ENCODE data around the gene MAP3K5. TPM values are rescaled to one million over a fixed set of nuclear protein-coding genes. Genes with fewer than 3 reads are reported as not detected.
A peak's percentile ranks its signal among the peaks of the same experiment; 100 is the strongest.

Gene MAP3K5
- total and polyA plus RNA-seq, 2 donors (not counting 1 experiment from before 2014, with no cell fraction given), result 10.9 to 62.6 TPM

DNA sequence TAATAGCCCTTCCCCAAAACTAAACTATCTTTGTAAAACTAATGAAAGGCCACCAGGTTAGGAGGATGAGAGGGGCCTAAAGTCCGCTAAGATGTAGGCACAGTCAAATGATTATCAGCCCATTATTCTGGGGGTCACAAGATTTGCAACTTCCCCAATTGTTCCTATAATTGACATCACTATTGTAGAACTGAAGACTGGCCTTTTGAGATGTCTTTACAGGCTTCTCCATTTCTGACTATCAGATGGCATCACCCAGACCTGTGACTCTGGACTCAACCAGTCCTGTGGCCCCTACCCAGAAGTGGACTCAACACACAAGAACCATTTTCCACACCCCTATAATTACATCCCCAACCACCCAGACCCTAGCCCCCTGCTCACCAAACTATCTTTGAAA, 180.5 kb downstream of the MAP3K5 start:
- no peaks in the 10 kb centered on the region for H3K9me3 ChIP-seq (ENCODE audit: control insufficient read depth, insufficient read depth, low read depth, low read length)
- no peaks in the 10 kb centered on the region for H3K36me3 ChIP-seq (ENCODE audit: control insufficient read depth, insufficient read depth, low read length)
- no peak overlapping the region for H3K4me3 ChIP-seq (replicated peaks in 1 of 4; ENCODE audit: control extremely low read depth in 1 of 4, insufficient read depth in 1 of 4, low read depth in 3 of 4, low read length in 4 of 4)
- H2AFZ ChIP-seq (ENCODE audit: low read length), result no peak overlapping the region
- H3K27me3 ChIP-seq (ENCODE audit: control insufficient read depth, insufficient read depth, low read length), result no peaks in the 10 kb centered on the region
- H3K4me2 ChIP-seq (ENCODE audit: extremely low read depth, insufficient read depth, low read length), result no peak overlapping the region
- H3K4me1 ChIP-seq (ENCODE audit: control insufficient read depth, extremely low read depth, insufficient read depth, low read length), result peaks cover 21% of the 10 kb centered on the region
- no peaks in the 10 kb centered on the region for H3K79me2 ChIP-seq (ENCODE audit: control insufficient read depth, insufficient read depth, low read length)
- no peaks in the 10 kb centered on the region for H4K20me1 ChIP-seq (ENCODE audit: control insufficient read depth, extremely low read depth, insufficient read depth, low read length)
- no peak overlapping the region for H3K9ac ChIP-seq (ENCODE audit: insufficient read depth, low read length)
- H3K27ac ChIP-seq (ENCODE audit: insufficient read depth, low read length), result no peak overlapping the region
- no peak for TF ChIP-seq EZH2 (IDR thresholded peaks at IDR 0.05; ENCODE audit: low read length, missing control alignments)
- TF ChIP-seq, protein P1, sequence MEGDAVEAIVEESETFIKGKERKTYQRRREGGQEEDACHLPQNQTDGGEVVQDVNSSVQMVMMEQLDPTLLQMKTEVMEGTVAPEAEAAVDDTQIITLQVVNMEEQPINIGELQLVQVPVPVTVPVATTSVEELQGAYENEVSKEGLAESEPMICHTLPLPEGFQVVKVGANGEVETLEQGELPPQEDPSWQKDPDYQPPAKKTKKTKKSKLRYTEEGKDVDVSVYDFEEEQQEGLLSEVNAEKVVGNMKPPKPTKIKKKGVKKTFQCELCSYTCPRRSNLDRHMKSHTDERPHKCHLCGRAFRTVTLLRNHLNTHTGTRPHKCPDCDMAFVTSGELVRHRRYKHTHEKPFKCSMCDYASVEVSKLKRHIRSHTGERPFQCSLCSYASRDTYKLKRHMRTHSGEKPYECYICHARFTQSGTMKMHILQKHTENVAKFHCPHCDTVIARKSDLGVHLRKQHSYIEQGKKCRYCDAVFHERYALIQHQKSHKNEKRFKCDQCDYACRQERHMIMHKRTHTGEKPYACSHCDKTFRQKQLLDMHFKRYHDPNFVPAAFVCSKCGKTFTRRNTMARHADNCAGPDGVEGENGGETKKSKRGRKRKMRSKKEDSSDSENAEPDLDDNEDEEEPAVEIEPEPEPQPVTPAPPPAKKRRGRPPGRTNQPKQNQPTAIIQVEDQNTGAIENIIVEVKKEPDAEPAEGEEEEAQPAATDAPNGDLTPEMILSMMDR (conservative IDR thresholded peaks at IDR 0.05 in 1 of 2, IDR thresholded peaks at IDR 0.05 in 1 of 2; ENCODE audit: low read depth in 1 of 2, low read length in 2 of 2), result no peak
- DNase-seq (ENCODE audit: low read depth in 2 of 2), result no peak

DNA sequence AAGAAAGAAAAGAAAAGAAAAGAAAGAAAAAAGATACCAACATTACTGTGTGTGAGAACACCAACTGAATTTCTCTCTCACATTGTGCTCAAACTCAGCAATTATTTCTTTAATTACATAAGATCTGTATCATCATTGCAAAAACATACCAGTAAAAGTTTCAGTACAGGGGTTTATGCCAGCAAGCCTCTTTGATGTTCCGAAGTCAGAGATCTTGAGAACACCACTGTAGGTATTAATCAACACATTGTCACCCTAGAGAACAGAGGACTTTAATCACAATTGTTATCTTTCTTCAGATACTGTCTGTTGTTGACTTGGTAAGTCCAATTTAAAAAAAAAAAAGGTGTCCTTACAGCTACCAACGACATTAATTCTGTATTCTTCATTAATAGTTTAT, 181.1 kb downstream of the MAP3K5 start:
- TF ChIP-seq, protein P1 (conservative IDR thresholded peaks at IDR 0.05 in 1 of 2, IDR thresholded peaks at IDR 0.05 in 1 of 2; ENCODE audit: low read depth in 1 of 2, low read length in 2 of 2), result no peak
- no peak for TF ChIP-seq EZH2 (IDR thresholded peaks at IDR 0.05; ENCODE audit: low read length, missing control alignments)
- Histone ChIP-seq H4K20me1 (ENCODE audit: control insufficient read depth, extremely low read depth, insufficient read depth, low read length) (no peaks in the 10 kb centered on the region), H3K9me3 (ENCODE audit: control insufficient read depth, insufficient read depth, low read depth, low read length) (no peaks in the 10 kb centered on the region), H2AFZ (ENCODE audit: low read length) (no peak overlapping the region), H3K27me3 (ENCODE audit: control insufficient read depth, insufficient read depth, low read length) (no peaks in the 10 kb centered on the region), H3K9ac (ENCODE audit: insufficient read depth, low read length) (no peak overlapping the region), H3K4me3 (replicated peaks in 1 of 4; ENCODE audit: control extremely low read depth in 1 of 4, insufficient read depth in 1 of 4, low read depth in 3 of 4, low read length in 4 of 4) (no peak overlapping the region), H3K4me1 (ENCODE audit: control insufficient read depth, extremely low read depth, insufficient read depth, low read length) (peaks cover 21% of the 10 kb centered on the region), H3K27ac (ENCODE audit: insufficient read depth, low read length) (peak overlapping the region; percentile 55), H3K36me3 (ENCODE audit: control insufficient read depth, insufficient read depth, low read length) (no peaks in the 10 kb centered on the region), H3K4me2 (ENCODE audit: extremely low read depth, insufficient read depth, low read length) (no peak overlapping the region), H3K79me2 (ENCODE audit: control insufficient read depth, insufficient read depth, low read length) (no peaks in the 10 kb centered on the region)
- DNase-seq (ENCODE audit: low read depth in 2 of 2), result no peak

DNA sequence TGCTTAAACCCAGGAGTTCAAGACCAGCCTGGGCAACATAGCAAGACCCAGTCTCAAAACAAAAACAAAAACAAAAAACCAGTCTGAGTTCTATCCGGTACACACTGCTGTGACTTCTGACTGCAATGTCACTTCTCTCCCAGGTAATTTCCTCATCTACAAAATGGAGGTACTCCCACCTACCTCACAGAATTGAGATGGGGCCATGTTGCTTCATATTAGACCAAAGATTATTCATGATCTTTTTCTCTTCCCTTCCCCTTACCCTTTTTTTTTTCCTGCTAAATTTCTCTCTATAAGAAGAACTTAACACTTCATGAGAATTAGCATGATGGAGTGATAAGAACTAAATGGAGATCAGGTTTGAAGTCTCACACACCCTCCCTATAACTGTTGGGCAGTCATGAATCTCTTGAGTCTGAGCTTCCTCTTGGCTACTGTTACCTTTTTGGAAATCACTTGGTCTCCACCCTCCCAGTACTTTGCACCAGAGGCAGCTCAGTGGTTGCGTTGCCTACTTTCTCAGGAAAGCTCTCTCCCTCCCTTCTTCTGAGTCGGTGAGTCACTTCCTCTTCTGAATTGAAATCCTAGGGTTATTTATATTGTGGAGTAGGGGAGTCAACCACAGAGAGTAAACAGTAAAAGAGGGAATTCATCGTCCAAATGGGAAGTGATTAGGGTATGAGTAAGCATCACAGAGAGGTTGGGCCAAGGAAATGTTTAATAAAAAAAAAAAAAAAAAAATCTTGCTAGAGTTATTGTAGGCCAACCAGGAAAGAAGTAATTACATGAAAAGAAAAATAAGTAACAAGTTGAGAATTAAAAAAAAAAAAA, 182.2 kb downstream of the MAP3K5 start:
- Histone ChIP-seq H4K20me1 (ENCODE audit: control insufficient read depth, extremely low read depth, insufficient read depth, low read length) (no peaks in the 10 kb centered on the region), H3K4me1 (ENCODE audit: control insufficient read depth, extremely low read depth, insufficient read depth, low read length) (peaks cover 21% of the 10 kb centered on the region), H3K9me3 (ENCODE audit: control insufficient read depth, insufficient read depth, low read depth, low read length) (no peaks in the 10 kb centered on the region), H3K79me2 (ENCODE audit: control insufficient read depth, insufficient read depth, low read length) (no peaks in the 10 kb centered on the region), H3K4me2 (ENCODE audit: extremely low read depth, insufficient read depth, low read length) (peak overlapping the region; percentile 1), H2AFZ (ENCODE audit: low read length) (no peak overlapping the region), H3K9ac (ENCODE audit: insufficient read depth, low read length) (no peak overlapping the region), H3K27me3 (ENCODE audit: control insufficient read depth, insufficient read depth, low read length) (no peaks in the 10 kb centered on the region), H3K36me3 (ENCODE audit: control insufficient read depth, insufficient read depth, low read length) (no peaks in the 10 kb centered on the region), H3K4me3 (replicated peaks in 1 of 4; ENCODE audit: control extremely low read depth in 1 of 4, insufficient read depth in 1 of 4, low read depth in 3 of 4, low read length in 4 of 4) (no peak overlapping the region), H3K27ac (ENCODE audit: insufficient read depth, low read length) (peak overlapping the region; percentile 86)
- peak; percentile 100 for DNase-seq (ENCODE audit: low read depth in 2 of 2)
- TF ChIP-seq EZH2 (IDR thresholded peaks at IDR 0.05; ENCODE audit: low read length, missing control alignments), result no peak
- TF ChIP-seq, protein P1 (conservative IDR thresholded peaks at IDR 0.05 in 1 of 2, IDR thresholded peaks at IDR 0.05 in 1 of 2; ENCODE audit: low read depth in 1 of 2, low read length in 2 of 2), result no peak
